ENCODE results near the gene BCR.

DNA sequence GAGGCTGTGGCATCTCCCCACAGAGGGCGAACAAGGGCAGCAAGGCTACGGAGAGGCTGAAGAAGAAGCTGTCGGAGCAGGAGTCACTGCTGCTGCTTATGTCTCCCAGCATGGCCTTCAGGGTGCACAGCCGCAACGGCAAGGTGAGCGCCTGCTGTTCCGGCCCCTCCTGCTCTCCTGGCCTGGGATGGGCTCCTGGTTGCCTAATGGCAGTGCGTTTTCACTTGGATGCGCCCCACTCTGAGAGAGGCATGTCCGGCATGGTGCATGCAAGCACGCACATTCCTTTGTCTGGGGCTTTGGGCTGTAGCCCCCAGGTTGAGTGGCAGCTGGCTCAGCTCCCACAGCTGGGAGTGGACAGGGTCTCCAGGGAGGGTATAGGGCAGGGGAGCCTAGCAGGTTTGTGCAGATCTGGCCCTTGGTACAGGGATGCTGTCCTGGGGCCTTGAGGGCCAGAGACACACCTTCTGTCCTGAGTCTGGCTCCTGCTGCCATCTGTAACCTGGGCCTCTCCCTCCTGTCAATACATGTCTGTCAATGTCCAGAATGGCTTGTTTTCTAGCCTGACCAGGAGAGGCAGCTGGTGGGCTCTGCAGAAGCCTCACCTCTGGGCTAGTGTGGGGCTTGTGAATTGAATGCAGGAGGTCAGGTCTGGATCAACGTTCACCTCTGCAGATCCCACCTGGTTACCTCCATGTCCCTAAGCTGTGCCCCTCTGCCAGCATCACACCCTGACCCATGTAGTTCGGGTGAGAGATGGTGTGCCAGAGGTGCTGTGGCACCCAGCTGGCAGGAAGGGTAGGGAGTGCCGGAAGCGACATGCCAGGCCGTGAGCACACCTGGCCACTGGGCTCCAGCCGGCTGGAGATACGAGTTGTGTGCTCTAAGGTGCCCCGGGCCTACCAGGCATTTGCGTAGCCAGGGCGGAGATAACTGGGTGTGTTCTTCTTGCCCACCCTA, 107.1 kb downstream of the BCR start:
- TF ChIP-seq, protein P1, sequence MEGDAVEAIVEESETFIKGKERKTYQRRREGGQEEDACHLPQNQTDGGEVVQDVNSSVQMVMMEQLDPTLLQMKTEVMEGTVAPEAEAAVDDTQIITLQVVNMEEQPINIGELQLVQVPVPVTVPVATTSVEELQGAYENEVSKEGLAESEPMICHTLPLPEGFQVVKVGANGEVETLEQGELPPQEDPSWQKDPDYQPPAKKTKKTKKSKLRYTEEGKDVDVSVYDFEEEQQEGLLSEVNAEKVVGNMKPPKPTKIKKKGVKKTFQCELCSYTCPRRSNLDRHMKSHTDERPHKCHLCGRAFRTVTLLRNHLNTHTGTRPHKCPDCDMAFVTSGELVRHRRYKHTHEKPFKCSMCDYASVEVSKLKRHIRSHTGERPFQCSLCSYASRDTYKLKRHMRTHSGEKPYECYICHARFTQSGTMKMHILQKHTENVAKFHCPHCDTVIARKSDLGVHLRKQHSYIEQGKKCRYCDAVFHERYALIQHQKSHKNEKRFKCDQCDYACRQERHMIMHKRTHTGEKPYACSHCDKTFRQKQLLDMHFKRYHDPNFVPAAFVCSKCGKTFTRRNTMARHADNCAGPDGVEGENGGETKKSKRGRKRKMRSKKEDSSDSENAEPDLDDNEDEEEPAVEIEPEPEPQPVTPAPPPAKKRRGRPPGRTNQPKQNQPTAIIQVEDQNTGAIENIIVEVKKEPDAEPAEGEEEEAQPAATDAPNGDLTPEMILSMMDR (IDR thresholded peaks at IDR 0.05) = no peak
- TF ChIP-seq EP300 (IDR thresholded peaks at IDR 0.05) = no peak

Measured in suprapubic skin (tissue), 3 donors.